DOHH2 (cell line): ENCODE data around the gene STX1A.

Source experiments
- H3F3A ChIP-seq: fragments of 200-600 bp; sonication (generic), shearing (Covaris generic); 2 replicates; pipeline ENCODE4 v1.6.0; 2016; ENCODE audit warnings: antibody characterized with exemption, mild to moderate bottlenecking; ENCODE audit not compliant: control insufficient read depth, insufficient read depth
- H3K27ac ChIP-seq: fragments of 200-600 bp; sonication (generic); 2 replicates; pipeline ENCODE4 v1.5.1; 2014; ENCODE audit warnings: low read depth, mild to moderate bottlenecking, low read length, moderate library complexity
- H3K27me3 ChIP-seq: fragments of 200-600 bp; sonication (generic); 2 replicates; pipeline ENCODE4 v1.6.1; 2014; ENCODE audit warnings: mild to moderate bottlenecking, low read length, mixed read lengths; ENCODE audit not compliant: control insufficient read depth
- H3K36me3 ChIP-seq: fragments of 200-600 bp; sonication (generic); 2 replicates; pipeline ENCODE4 v1.6.1; 2014; ENCODE audit warnings: mild to moderate bottlenecking, low read length, moderate library complexity, mixed read lengths; ENCODE audit not compliant: control insufficient read depth
- H3K4me1 ChIP-seq: fragments of 200-600 bp; sonication (generic); 2 replicates; pipeline ENCODE4 v1.6.1; 2014; ENCODE audit warnings: mild to moderate bottlenecking, low read length, mixed read lengths; ENCODE audit not compliant: control insufficient read depth
- H3K4me2 ChIP-seq: fragments of 200-600 bp; sonication (generic); 2 replicates; pipeline ENCODE4 v1.6.0; 2014; ENCODE audit warnings: mild to moderate bottlenecking, low read length, moderate library complexity
- H3K4me3 ChIP-seq: fragments of 200-600 bp; sonication (generic); 2 replicates; pipeline ENCODE4 v1.5.1; 2014; ENCODE audit warnings: mild to moderate bottlenecking, low read length, mixed read lengths
- H3K79me2 ChIP-seq: fragments of 200-600 bp; sonication (generic); 2 replicates; pipeline ENCODE4 v1.6.1; 2014; ENCODE audit warnings: mild to moderate bottlenecking, low read length, mixed read lengths; ENCODE audit not compliant: control insufficient read depth
- H3K9me2 ChIP-seq: fragments of 200-600 bp; sonication (generic); replicated peaks from 2 replicates; pipeline ENCODE4 v1.6.1; 2014; ENCODE audit warnings: mild to moderate bottlenecking, low read length, mixed read lengths; ENCODE audit not compliant: control insufficient read depth
- H3K9me3 ChIP-seq: fragments of 200-600 bp; sonication (generic); 2 replicates; pipeline ENCODE4 v1.6.1; 2014; ENCODE audit warnings: antibody characterized with exemption, low read length, mixed read lengths; ENCODE audit not compliant: control insufficient read depth, insufficient read depth
- H4K20me1 ChIP-seq: fragments of 200-600 bp; sonication (generic); 2 replicates; pipeline ENCODE4 v1.6.0; 2014; ENCODE audit warnings: low read depth, mild to moderate bottlenecking, antibody characterized with exemption, low read length, moderate library complexity; ENCODE audit not compliant: control insufficient read depth, insufficient read depth
- CTCF ChIP-seq: fragments of 200-600 bp; sonication (generic); IDR thresholded peaks from one replicate; pipeline ENCODE4 v1.5.1; 2014; ENCODE audit warnings: antibody characterized with exemption, mild to moderate bottlenecking, low read depth, low read length; ENCODE audit not compliant: poor library complexity, severe bottlenecking
- EZH2phosphoT487 ChIP-seq: fragments of 200-600 bp; sonication (generic); IDR thresholded peaks from 2 replicates; pipeline ENCODE4 v1.6.1; 2017; ENCODE audit warnings: borderline replicate concordance, mild to moderate bottlenecking, antibody characterized with exemption, low read length, moderate library complexity, mixed read lengths

STX1A gene

GRCh38 chr7:73696372-73696771 is 23.1 kb downstream of the STX1A start:
- H3K4me1 ChIP-seq = no peaks in the 10 kb centered on the region
- peaks cover 79% of the 10 kb centered on the region for H3K36me3 ChIP-seq
- TF ChIP-seq EZH2phosphoT487 = no peak
- no peak for TF ChIP-seq CTCF
- no peak overlapping the region for H3K4me3 ChIP-seq
- H3K4me2 ChIP-seq = no peak overlapping the region
- no peak overlapping the region for H3K27ac ChIP-seq
- no peaks in the 10 kb centered on the region for H3K9me2 ChIP-seq
- H3K27me3 ChIP-seq = no peaks in the 10 kb centered on the region
- H3F3A ChIP-seq = no peaks in the 10 kb centered on the region
- H4K20me1 ChIP-seq = no peaks in the 10 kb centered on the region
- no peaks in the 10 kb centered on the region for H3K9me3 ChIP-seq
- H3K79me2 ChIP-seq = no peaks in the 10 kb centered on the region

- peaks cover 82% of the 10 kb centered on the region for H3K36me3 ChIP-seq
- H4K20me1 ChIP-seq = peaks cover 3% of the 10 kb centered on the region; the same call in 1 of the 2 replicates
Measured at GRCh38 chr7:73690646-73691045, 28.8 kb downstream of the STX1A start.

GRCh38 chr7:73688288-73688687 is 31.2 kb downstream of the STX1A start:
- no peaks in the 10 kb centered on the region for H3K9me3 ChIP-seq
- H3K79me2 ChIP-seq = peaks cover 58% of the 10 kb centered on the region
- H3K4me1 ChIP-seq = peaks cover 8% of the 10 kb centered on the region; the same call in 1 of the 2 replicates
- no peaks in the 10 kb centered on the region for H3K27me3 ChIP-seq
- peaks cover 3% of the 10 kb centered on the region; the same call in 1 of the 2 replicates for H4K20me1 ChIP-seq
- peaks cover 74% of the 10 kb centered on the region for H3K36me3 ChIP-seq
- no peaks in the 10 kb centered on the region for H3K9me2 ChIP-seq
- H3F3A ChIP-seq = no peaks in the 10 kb centered on the region
- H3K27ac ChIP-seq = no peak overlapping the region
- no peak overlapping the region for H3K4me3 ChIP-seq
- no peak for TF ChIP-seq EZH2phosphoT487
- no peak for TF ChIP-seq CTCF
- no peak overlapping the region for H3K4me2 ChIP-seq

More at GRCh38 chr7:73690646-73691045, 28.8 kb downstream of the STX1A start:
- Histone ChIP-seq H3K9me2 (no peaks in the 10 kb centered on the region), H3K27me3 (no peaks in the 10 kb centered on the region), H3K4me3 (no peak overlapping the region), H3K79me2 (peaks cover 35% of the 10 kb centered on the region), H3K27ac (no peak overlapping the region), H3K4me2 (no peak overlapping the region), H3K4me1 (no peaks in the 10 kb centered on the region), H3K9me3 (no peaks in the 10 kb centered on the region), H3F3A (no peaks in the 10 kb centered on the region)
- TF ChIP-seq CTCF (no peak), EZH2phosphoT487 (no peak)
